SU-DHL-6 (cell line): ENCODE data around the gene PHLDB1.

Source experiments
- CTCF ChIP-seq: fragments of 200-600 bp; sonication (generic); IDR thresholded peaks from one replicate; pipeline ENCODE4 v1.5.1; 2017; ENCODE audit warnings: antibody characterized with exemption, mild to moderate bottlenecking, low read length, moderate library complexity; ENCODE audit not compliant: insufficient read depth, poor library complexity, severe bottlenecking
- EZH2phosphoT487 ChIP-seq: fragments of 200-600 bp; sonication (generic), shearing (Covaris generic); conservative IDR thresholded peaks from 2 replicates; pipeline ENCODE4 v1.6.1; 2018; ENCODE audit warnings: mild to moderate bottlenecking, antibody characterized with exemption, low read length, moderate library complexity, mixed read lengths

- TF ChIP-seq EZH2phosphoT487 (no peak), CTCF (no peak)
Measured at GRCh38 chr11:118657709-118658428, 50.5 kb downstream of the PHLDB1 start.
